PC-9 (cell line): Measurements from ENCODE around the gene ANO9. TPM values are rescaled to one million over a fixed set of nuclear protein-coding genes. Genes with fewer than 3 reads are reported as not detected.

Source experiments
- BruUV-seq: library from RNA; stranded (reverse); fragments of 400-500 nt; replicated peaks from 2 replicates; lab custom pipeline; 2021; lab: Mats Ljungman, UMichigan
- CTCF ChIA-PET: fragments of 300-600 bp; sonication (Branson Sonifier 250); formaldehyde crosslinking; loops from one replicate; lab custom pipeline; 2022; ENCODE audit warnings: antibody characterized with exemption; lab: Charles Lee
- POLR2A ChIA-PET: fragments of 300-600 bp; sonication (Branson Sonifier 250); formaldehyde crosslinking; loops from one replicate; lab custom pipeline; 2022; ENCODE audit warnings: antibody characterized with exemption; ENCODE audit not compliant: unreplicated experiment; lab: Charles Lee
- DNase-seq, 2 experiments: peaks; one replicate each; pipeline versions ENCODE4 v3.0.0 to v3.0.0-alpha.2; 2015 to 2022; ENCODE audit warnings: mixed read lengths in 1 of 2
- H2AFZ ChIP-seq: fragments of 200-600 bp; sonication (generic); 2 replicates; pipeline ENCODE4 v1.8.1; 2017; ENCODE audit warnings: antibody characterized with exemption
- H3F3A ChIP-seq: fragments of 200-600 bp; sonication (generic); 2 replicates; pipeline ENCODE4 v1.8.1; 2017; ENCODE audit warnings: antibody characterized with exemption, mild to moderate bottlenecking, low read depth; ENCODE audit not compliant: insufficient read depth
- H3K27ac ChIP-seq: fragments of 200-600 bp; sonication (generic); 2 replicates; pipeline ENCODE4 v1.6.1; 2016; ENCODE audit warnings: mixed run types
- H3K27me3 ChIP-seq: fragments of 200-600 bp; sonication (generic); 2 replicates; pipeline ENCODE4 v1.6.1; 2016; ENCODE audit warnings: low read depth, mixed run types; ENCODE audit not compliant: insufficient read depth
- H3K36me3 ChIP-seq: fragments of 200-600 bp; sonication (generic); 2 replicates; pipeline ENCODE4 v1.6.1; 2016; ENCODE audit warnings: low read depth, mixed run types
- H3K4me1 ChIP-seq: fragments of 200-600 bp; sonication (generic); replicated peaks from 2 replicates; pipeline ENCODE4 v1.6.1; 2016; ENCODE audit warnings: mixed run types; ENCODE audit not compliant: insufficient read depth
- H3K4me2 ChIP-seq: fragments of 200-600 bp; sonication (generic); 2 replicates; pipeline ENCODE4 v1.6.1; 2017; ENCODE audit warnings: mixed run types
- H3K4me3 ChIP-seq: fragments of 200-600 bp; sonication (generic); 2 replicates; pipeline ENCODE4 v1.6.1; 2016; ENCODE audit warnings: mixed run types
- H3K79me2 ChIP-seq: fragments of 200-600 bp; sonication (generic); 2 replicates; pipeline ENCODE4 v1.6.1; 2017; ENCODE audit warnings: low read depth, mixed run types
- H3K9me2 ChIP-seq: fragments of 200-600 bp; sonication (generic); 2 replicates; pipeline ENCODE4 v1.8.1; 2017; ENCODE audit warnings: mild to moderate bottlenecking; ENCODE audit not compliant: insufficient read depth
- H3K9me3 ChIP-seq: fragments of 200-600 bp; sonication (generic); 2 replicates; pipeline ENCODE4 v1.8.1; 2016; ENCODE audit warnings: low read depth; ENCODE audit not compliant: insufficient read depth
- H4K20me1 ChIP-seq: fragments of 200-600 bp; sonication (generic); 2 replicates; pipeline ENCODE4 v1.8.1; 2017; ENCODE audit not compliant: insufficient read depth
- EZH2 ChIP-seq: fragments of 200-600 bp; sonication (generic); IDR thresholded peaks from 2 replicates; pipeline ENCODE4 v1.8.0; 2017; ENCODE audit warnings: antibody characterized with exemption, low read depth
- intact Hi-C: fragments of 100-400 bp; cut with micrococcal nuclease; formaldehyde crosslinking; loops from one replicate; pipeline ENCODE4 v1.10.0; 2022; ENCODE audit not compliant: unreplicated experiment
- total RNA-seq: library from RNA; stranded (reverse); gene quantifications from 2 replicates; pipeline ENCODE4 v1.2.3, GENCODE V29; 2021
- TF ChIP-seq, protein P1 (sequence below): fragments of 200-600 bp; sonication (generic); conservative IDR thresholded peaks from 2 replicates; pipeline ENCODE4 v1.6.1; 2017; ENCODE audit warnings: mixed run types, antibody characterized with exemption, mild to moderate bottlenecking, moderate library complexity

ANO9 gene
- total RNA-seq, 1 experiment from 2014 or later = 18.1 TPM

DNA sequence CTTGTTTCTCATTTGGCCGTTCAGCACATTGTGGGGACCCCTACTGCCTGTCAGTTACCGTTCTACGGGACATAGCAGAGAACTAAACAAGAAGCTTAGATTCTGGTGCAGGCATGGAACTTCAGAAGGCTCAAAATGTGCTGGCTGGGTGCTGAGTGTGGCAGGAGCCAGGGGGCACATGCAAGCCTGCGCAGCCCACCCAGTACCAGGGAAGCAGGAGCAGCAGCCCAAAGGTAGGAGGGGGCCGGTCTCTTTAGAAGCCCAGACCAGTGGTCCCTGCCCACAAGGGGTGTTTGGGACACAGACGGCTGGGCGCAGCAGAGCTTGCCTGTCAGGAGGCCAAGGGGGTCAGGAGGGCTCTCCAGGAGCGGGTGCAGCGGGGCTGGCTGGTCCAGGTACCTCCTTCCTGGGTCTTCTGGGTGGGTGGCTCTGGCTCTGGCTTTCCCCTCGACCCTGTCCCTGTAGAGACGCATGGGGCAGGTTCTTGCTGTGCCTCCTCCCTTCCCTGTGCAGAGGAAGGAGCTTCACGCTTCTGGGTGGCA, 10.5 kb upstream of the ANO9 start:
- POLR2A ChIA-PET = no interaction called here

DNA sequence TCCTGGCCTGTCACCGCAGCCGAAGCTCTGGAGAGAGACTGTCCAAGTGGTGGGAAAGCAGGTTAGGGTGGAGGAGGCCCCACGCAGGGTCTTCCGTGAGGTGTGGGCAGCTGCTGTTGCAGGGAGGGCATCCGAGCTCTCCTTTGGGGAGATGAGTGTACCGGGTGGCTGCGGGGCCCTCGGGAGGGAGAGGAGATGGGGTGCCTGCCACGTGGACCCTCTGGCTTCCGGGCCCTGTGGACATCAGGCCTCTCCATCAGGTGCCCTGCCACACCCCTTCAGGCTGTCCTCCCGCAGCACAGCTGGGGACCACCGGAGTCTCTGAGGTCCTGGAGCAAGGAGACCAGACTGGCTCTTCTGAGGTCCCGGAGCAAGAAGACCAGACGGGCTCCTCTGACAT, 9.9 kb upstream of the ANO9 start:
- Histone ChIP-seq H3K4me1 (0 out of 2 replicates have a peak, but pooled peaks cover 5% of the 10 kb centered on the region), H2AFZ (no peak overlapping the region), H3K4me2 (peak overlapping the region; percentile 88), H3K9me3 (no peaks in the 10 kb centered on the region), H4K20me1 (no peaks in the 10 kb centered on the region), H3F3A (peaks cover 9% of the 10 kb centered on the region; the same call in 1 of the 2 replicates), H3K79me2 (peaks cover 22% of the 10 kb centered on the region), H3K27ac (no peak overlapping the region), H3K27me3 (no peaks in the 10 kb centered on the region), H3K36me3 (no peaks in the 10 kb centered on the region), H3K4me3 (peak overlapping the region; percentile 69; the same call in 1 of the 2 replicates), H3K9me2 (no peaks in the 10 kb centered on the region)
- TF ChIP-seq, protein P1, sequence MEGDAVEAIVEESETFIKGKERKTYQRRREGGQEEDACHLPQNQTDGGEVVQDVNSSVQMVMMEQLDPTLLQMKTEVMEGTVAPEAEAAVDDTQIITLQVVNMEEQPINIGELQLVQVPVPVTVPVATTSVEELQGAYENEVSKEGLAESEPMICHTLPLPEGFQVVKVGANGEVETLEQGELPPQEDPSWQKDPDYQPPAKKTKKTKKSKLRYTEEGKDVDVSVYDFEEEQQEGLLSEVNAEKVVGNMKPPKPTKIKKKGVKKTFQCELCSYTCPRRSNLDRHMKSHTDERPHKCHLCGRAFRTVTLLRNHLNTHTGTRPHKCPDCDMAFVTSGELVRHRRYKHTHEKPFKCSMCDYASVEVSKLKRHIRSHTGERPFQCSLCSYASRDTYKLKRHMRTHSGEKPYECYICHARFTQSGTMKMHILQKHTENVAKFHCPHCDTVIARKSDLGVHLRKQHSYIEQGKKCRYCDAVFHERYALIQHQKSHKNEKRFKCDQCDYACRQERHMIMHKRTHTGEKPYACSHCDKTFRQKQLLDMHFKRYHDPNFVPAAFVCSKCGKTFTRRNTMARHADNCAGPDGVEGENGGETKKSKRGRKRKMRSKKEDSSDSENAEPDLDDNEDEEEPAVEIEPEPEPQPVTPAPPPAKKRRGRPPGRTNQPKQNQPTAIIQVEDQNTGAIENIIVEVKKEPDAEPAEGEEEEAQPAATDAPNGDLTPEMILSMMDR = no peak
- no peak for TF ChIP-seq EZH2
- ChIA-PET POLR2A (interaction anchor here (0.5 kb wide), 1 partner anchor 41 kb away, joined by 5 read pairs; no protein-coding TSS in a partner anchor), CTCF (no interaction called here)
- DNase-seq = no peak
- intact Hi-C loops = no loop called here
- no TSS peak for BruUV-seq

More for the DNA sequence above, 10.5 kb upstream of the ANO9 start:
- H2AFZ ChIP-seq = no peak overlapping the region
- H3K4me2 ChIP-seq = no peak overlapping the region
- no peak overlapping the region for H3K27ac ChIP-seq
- no TSS peak for BruUV-seq
- CTCF ChIA-PET = no interaction called here
- H3K4me3 ChIP-seq = no peak overlapping the region
- intact Hi-C loops = no loop called here
- 0 out of 2 replicates have a peak, but pooled peaks cover 5% of the 10 kb centered on the region for H3K4me1 ChIP-seq
- H3K36me3 ChIP-seq = no peaks in the 10 kb centered on the region
- H3K9me2 ChIP-seq = no peaks in the 10 kb centered on the region
- no peaks in the 10 kb centered on the region for H3K9me3 ChIP-seq
- no peaks in the 10 kb centered on the region for H4K20me1 ChIP-seq
- TF ChIP-seq EZH2 = no peak
- TF ChIP-seq, protein P1 = no peak
- H3K27me3 ChIP-seq = no peaks in the 10 kb centered on the region
- DNase-seq = no peak
- peaks cover 9% of the 10 kb centered on the region; the same call in 1 of the 2 replicates for H3F3A ChIP-seq
- H3K79me2 ChIP-seq = peaks cover 22% of the 10 kb centered on the region

DNA sequence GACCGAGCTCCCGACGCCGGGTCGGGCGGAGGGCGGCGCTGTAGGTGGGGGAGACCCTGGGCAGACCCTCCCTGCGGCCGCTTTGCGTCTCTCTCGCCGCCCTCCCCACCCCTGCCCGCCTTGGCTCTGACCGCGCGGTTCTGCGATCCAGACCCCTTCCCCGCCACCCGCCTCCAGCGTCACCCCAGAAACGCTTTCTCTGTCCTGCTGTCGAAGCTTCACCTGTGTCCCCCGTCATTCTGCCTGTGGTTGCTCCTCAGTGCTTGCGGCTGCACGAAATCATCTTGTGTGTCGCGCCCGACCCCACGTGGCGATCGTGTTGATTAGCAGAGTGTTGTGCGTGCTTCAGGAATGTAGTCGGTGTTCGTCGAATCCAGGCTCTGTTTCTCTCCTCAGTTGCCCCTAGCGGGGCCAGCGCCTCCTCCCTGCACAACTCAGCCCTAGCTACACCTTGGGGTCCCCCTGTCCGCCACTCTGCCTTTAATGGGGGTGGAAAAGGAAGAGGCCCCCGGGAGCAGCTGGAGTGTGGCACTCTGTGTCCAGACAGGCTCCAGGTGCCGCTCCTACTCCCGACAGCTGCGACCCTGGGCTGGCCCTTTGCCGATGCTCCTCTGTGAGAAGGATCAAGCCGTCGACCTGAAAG, 9.1 kb upstream of the ANO9 start:
- Histone ChIP-seq H3K4me3 (peak overlapping the region; percentile 69), H3F3A (peaks cover 9% of the 10 kb centered on the region; the same call in 1 of the 2 replicates), H3K79me2 (peaks cover 22% of the 10 kb centered on the region), H3K9me3 (no peaks in the 10 kb centered on the region), H3K9me2 (no peaks in the 10 kb centered on the region), H4K20me1 (no peaks in the 10 kb centered on the region), H2AFZ (peak overlapping the region; percentile 84), H3K4me2 (peak overlapping the region; percentile 88), H3K27me3 (no peaks in the 10 kb centered on the region), H3K4me1 (0 out of 2 replicates have a peak, but pooled peaks cover 5% of the 10 kb centered on the region), H3K27ac (no peak overlapping the region), H3K36me3 (no peaks in the 10 kb centered on the region)
- intact Hi-C loops = loop anchor here (1.0 kb wide), 1 partner anchor 56 kb away; the partner anchor contains the start of gene RNH1
- TF ChIP-seq EZH2 = no peak
- TF ChIP-seq, protein P1 = no peak
- ChIA-PET POLR2A (interaction anchor here (0.5 kb wide), 1 partner anchor 40 kb away, joined by 5 read pairs; no protein-coding TSS in a partner anchor), CTCF (no interaction called here)
- peak; percentile 45 to 52 for DNase-seq
- BruUV-seq = no TSS peak
